HG03135 (cell line): ENCODE data around the gene RNF128.
A peak's percentile ranks its signal among the peaks of the same experiment; 100 is the strongest.
"Not testable (repeated sequence)": the region's sequence is repeated elsewhere in the genome, so short reads cannot be mapped to it uniquely, and the experiment has no call there.

Experiments used
- ATAC-seq: cut with Tn5 transposase; IDR thresholded peaks from one replicate; pipeline ENCODE4 v1.9.1; 2021; ENCODE audit warnings: mild to moderate bottlenecking, moderate library complexity; ENCODE audit not compliant: unreplicated experiment

RNF128 gene

DNA sequence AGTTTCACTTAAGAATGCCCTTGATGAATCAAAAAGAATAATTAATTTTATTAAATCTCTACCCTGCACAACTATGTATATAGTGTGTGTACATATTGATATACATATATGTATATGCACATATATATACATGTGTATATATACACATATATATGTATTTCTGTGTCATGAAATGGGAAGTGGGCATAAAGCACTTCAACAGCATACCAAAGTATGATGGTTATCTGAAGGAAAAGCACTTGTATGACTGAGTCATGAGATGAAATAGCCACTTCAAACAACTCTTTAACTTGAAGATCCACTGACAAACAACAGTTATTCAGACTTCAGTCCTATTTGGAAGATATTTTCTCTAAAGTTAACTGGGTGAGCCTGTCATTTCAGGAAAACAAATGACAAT lies 16.3 kb downstream of the RNF128 start:
- ATAC-seq, result no peak

DNA sequence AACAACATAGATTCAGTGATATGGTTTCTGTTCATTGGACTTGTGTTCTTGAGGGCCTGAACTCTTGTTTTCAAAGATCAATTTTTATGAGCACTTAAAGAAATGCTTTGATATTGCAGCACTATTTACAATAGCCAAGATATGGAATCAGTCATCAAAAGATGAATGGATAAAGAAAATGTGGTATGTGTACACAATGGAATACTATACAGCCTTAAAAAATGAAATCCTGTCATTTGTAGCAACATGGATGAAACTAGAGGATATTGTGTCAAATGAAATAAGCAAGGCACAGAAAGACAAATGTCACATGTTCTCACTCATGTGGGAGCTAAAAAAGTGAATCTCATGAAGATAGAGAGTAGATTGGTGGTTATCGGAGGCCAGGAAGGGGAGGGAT lies 21.9 kb downstream of the RNF128 start:
- no peak for ATAC-seq

DNA sequence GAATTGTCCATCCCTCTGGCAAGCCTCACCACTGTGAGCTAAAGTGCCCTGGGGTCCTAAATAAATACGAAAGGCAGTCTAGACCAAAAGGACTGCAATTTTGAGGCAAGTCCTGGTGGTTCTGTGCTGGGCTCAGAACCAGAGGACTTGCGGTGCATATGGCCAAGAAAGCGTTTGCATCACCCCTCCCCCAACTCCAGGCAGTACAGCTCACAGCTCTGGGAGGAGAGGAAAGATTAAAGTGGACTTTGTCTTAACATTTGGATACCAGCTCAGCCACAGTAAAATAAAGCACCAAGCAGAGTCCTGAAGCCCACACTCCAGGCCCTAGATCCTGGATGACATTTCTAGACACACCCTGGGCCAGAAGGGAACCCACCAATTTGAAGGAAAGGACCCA lies 24.9 kb downstream of the RNF128 start:
- no peak for ATAC-seq

DNA sequence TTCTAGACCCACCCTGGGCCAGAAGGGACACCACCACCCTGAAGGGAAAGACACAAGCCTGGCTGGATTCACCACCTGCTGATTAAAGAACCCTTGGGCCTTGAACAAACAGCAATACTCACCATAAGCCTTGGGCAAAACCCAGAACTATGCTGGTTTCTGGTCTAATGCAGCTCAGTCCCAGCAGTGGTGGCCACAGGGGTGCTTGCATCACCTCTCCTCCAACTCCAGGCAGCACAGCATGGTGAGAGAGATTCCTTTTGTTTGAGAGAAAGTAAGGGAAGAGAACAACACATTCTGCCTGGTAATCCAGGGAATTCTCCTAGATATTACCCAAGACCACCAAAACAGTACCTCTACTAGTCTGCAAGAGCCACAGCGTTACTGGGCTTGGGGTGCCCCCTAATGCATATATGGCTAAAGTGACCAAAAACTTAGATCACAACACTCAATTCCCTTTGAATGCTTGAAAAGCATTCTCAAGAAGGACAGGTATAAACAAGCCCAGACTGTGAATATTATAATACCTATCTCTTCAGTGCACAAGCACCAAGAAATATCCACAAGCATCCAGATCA lies 25.7 kb downstream of the RNF128 start:
- ATAC-seq, result no peak

DNA sequence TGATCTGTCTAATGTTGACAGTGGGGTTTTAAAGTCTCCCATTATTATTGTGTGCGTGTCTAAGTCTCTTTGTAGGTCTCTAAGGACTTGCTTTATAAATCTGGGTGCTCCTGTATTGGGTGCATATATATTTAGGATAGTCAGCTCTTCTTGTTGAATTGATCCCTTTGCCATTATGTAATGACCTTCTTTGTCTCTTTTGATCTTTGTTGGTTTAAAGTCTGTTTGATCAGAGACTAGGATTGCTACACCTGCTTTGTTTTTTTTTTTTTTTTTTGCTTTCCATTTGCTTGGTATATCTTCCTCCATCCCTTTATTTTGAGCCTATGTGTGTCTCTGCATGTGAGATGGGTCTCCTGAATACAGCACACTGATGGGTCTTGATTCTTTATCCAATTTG lies 42.8 kb downstream of the RNF128 start:
- ATAC-seq, result not testable (repeated sequence)

DNA sequence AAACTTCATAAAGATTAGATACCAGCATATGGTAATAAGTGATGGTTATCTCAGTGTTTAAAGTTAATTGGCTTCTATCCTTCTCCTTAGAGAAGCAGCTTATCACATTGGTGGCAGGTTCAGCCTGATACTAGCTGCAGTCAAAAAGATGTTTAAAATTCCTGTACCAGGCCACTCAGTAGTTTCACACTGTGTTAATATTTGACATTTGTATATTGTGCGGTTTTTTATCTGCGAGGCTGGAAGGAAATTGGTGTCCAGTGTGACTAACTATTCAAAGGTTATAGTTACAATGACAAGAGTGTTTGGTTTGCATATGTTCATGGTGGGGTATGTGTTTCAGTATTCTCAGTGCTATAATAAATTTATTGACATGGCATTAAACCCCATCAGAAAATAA lies 48.5 kb downstream of the RNF128 start:
- ATAC-seq, result no peak

DNA sequence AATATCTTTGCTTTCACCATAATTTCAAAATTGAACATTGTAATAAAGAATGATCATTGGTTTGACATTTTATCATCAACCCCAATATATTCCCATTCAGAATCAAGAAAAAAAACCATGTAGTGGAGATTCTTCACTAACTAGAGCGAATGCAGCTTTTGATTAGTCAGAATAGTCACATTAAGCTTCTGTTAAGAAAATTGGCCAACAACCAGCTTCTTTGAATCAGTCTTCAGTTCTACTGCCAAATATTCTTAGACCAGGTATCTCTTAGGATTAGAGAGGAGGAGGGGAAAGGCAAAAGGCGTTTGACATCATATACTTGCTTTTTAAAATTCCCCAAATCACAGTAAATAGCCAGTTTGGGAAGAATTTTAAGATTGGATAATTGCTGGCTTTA lies 53.8 kb downstream of the RNF128 start:
- no peak for ATAC-seq

DNA sequence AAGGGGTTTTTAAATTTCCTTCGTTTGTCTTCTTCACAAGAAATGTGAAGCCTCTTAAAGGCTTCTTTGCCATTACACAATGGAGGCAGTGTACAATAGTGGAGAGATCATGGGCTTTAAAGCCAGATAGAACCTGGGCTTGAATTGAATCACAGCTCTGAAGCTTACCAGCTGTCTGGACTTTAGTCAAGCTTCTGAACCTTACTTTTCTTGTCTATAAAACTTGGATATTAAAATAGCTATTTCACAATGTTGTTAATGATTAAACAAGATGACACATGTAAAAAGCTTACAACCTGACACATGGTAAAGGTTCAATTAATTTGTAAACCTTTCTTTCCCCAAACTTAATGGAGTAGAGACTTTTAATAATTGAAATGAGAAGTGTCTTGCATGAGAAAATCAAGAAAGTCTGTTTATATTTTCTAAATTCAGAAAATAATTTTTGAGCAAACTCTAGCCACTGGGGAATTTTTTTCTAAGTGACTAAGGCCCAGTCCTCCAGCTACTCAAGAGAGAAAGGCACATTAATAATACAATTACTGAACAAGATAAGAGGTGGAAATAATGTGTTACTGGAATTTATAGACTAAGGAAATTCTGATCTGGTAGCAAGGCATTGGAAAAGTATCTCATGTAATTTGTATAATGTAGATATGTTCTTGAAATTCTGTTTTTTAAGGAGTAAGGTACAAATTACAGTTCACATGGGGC lies 54.3 kb downstream of the RNF128 start:
- ATAC-seq, result no peak

DNA sequence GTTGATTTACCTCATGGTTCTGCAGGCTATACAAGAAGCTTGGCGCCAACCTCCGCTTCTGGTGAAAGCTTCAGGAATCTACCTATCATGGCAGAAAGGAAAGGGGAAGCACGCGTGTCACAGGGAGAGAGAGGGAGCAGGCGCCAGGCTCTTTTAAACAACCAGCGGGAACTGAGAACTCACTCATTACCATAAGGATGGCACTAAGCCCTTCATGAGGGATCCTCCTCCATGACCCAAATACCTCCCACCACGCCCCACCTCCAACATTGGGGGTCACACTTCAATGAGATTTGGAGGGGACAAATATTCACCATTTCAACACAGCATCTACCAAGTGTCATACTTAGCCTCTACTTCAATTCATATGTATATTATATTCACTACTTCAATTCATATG lies 57.2 kb downstream of the RNF128 start:
- no peak for ATAC-seq

DNA sequence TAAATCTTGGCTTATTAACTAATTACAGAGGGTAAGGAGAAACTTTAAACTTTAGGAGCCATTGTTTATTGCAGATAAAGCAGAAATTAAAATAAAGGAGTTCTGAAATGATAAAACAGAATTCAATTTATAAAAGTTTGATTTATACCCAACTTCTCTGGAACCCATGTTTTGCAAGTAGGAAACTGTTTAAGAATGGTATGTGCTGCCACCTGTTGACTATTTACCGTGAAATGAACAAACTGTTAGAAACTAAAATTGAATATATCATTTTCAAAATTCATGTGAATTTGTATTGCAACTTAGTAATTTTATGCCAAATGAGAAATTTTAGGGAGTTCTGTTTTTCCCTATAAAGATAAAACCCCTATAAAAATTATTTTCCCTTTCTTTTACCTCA lies 65.0 kb downstream of the RNF128 start:
- ATAC-seq, result no peak

DNA sequence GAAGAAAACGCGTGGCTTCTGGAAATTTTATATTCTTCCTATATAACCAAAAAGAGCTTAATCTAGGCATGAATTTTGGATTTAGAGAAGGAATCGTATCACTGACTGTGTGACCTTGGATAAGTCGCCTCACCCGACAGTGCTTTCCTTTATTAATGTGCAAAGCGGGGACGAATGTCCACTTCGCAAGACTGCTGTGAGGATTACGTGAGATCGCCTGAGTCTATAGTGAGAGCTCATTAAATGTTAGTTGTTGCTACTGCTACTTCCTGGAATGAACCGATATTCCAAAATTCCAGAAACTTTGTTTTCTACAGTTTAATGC lies 75.5 kb downstream of the RNF128 start:
- ATAC-seq, result no peak

DNA sequence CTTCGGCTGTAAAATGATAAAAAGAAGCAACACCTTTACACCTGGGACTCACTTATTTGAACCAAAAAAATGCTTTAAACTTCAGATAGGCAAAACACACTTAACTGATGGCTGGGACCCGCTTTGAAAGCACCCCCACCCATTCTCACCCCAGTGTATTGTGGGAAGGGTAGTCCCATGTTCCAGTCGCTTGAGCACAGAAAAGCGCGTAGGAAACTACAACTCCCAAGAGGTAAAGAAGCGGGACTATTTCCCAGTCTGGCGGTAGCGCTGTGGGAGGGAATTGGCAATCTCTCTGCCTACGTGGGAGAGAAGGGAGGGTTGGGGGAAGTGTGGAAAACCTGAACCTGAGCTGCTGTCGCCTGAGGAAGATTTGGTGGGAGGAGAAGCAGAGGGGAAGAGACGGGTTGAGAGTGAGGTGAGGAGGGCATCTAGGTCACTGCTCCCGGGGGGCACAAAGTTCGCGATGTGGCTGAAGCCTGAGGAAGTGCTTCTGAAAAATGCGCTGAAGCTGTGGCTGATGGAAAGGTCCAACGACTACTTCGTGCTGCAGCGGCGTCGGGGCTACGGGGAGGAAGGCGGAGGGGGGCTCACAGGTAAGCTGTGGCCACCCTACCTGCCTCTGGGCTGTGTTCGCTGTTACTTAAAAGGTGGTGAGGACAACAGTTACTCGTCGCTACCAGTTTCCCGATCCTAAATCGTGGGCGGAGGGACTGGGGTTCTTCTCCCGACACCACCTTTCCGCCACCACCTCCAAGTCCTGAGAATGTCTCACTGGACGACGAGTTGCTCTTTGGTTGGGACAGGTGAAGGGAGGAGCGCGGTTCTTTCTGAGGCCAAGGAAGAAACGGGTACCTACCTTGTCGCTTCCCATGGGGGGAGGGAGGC lies 76.1 kb downstream of the RNF128 start, which contains the start of gene TBC1D8B:
TSS of gene TBC1D8B (plus strand) at position 286 of the 888 bp plus-strand sequence. CDS start at position 467, 181 bp downstream.
- peak; percentile 77 for ATAC-seq

DNA sequence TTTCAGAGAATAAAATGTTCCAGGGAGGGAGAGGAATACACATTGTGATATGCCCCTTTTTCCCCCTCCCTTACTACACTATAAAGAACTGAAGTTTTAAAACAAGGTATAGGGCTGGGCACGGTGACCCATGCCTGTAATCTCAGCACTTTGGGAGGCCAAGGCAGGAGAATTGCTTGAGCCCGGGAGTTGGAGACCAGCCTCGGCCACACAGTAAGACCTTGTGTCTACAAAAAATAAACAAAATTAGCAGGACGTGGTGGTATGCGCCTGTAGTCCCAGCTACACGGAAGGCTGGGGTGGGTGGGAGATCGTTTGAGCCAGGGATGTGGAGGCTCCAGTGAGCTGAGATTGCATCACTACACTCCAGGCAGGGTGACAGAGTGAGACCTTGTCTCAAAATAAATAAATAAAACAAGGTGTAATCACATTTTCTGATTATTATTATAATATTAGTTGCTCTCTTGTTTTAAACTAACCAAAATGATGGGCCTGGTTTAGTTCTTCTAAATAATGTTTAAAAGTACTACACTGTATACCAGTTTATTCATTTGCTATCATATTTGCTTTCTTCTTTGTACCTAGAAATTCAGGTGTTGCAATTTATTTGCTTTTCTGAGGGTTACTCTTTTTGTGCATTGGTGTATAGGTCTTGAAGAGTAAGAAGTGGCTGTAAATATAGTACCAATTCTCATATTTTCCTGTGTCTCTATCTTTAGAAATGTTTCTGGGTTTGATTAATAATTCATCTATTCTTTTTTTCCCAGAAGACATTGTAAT lies 84.8 kb downstream of the RNF128 start:
- ATAC-seq, result no peak

DNA sequence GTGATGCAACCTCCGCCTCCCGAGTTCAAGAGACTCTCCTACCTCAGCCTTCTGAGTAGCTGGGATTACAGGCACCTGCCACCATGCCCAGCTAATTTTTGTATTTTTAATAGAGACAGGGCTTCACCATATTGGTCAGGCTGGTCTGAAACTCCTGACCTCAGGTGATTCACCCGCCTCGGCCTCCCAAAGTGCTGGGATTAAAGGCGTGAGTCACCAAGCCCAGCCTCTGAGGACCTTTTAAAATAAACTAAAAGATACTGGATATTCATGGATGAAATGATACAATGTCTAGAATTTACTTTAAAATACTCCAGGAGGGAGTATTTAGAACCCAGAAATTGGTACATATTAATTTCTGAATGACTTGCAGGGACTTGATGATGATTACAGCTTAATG lies 86.4 kb downstream of the RNF128 start:
- ATAC-seq, result not testable (repeated sequence)

DNA sequence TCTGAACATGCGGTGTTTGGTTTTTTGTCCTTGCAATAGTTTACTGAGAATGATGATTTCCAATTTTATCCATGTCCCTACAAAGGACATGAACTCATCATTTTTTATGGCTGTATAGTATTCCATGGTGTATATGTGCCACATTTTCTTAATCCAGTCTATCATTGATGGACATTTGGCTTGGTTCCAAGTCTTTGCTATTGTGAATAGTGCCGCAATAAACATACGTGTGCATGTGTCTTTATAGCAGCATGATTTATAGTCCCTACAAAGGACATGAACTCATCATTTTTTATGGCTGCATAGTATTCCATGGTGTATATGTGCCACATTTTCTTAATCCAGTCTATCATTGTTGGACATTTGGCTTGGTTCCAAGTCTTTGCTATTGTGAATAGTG lies 87.6 kb downstream of the RNF128 start:
- ATAC-seq, result not testable (repeated sequence)
